Stimulated activated CD4-positive, alpha-beta T cell treated with anti-CD3 and anti-CD28 coated beads, Interleukin-15, amount 100 ng/mL, for 24 hours (primary cell): ENCODE measurements around the gene PPP1R2.
"Not testable (repeated sequence)": the region's sequence is repeated elsewhere in the genome, so short reads cannot be mapped to it uniquely, and the experiment has no call there.

Source experiments
- DNase-seq: peaks from one replicate; pipeline ENCODE4 v3.0.0-alpha.2; 2020

Gene PPP1R2

GRCh38 chr3:195535293-195535692 lies 7.8 kb downstream of the PPP1R2 start:
- no peak for DNase-seq

- DNase-seq: no peak
Observed at GRCh38 chr3:195532834-195533233, 10.3 kb downstream of the PPP1R2 start.

- DNase-seq: no peak
Observed at GRCh38 chr3:195532345-195532744, 10.8 kb downstream of the PPP1R2 start.

GRCh38 chr3:195531683-195532082 lies 11.4 kb downstream of the PPP1R2 start:
- DNase-seq: no peak

GRCh38 chr3:195526492-195526891 lies 16.6 kb downstream of the PPP1R2 start:
- no peak for DNase-seq

- peak; percentile 56 for DNase-seq
Observed at GRCh38 chr3:195524171-195524896, 18.8 kb downstream of the PPP1R2 start.

GRCh38 chr3:195522254-195523023 lies 20.7 kb downstream of the PPP1R2 start:
- no peak for DNase-seq

- DNase-seq: no peak
Observed at GRCh38 chr3:195517030-195517429, 26.1 kb downstream of the PPP1R2 start.

- DNase-seq: not testable (repeated sequence)
Observed at GRCh38 chr3:195514610-195515235, 28.4 kb downstream of the PPP1R2 start.

- DNase-seq: no peak
Observed at GRCh38 chr3:195512798-195513345, 30.3 kb downstream of the PPP1R2 start.

- DNase-seq: no peak
Observed at GRCh38 chr3:195511136-195511535, 32.0 kb downstream of the PPP1R2 start.

GRCh38 chr3:195508185-195508584 lies 34.9 kb downstream of the PPP1R2 start:
- no peak for DNase-seq

GRCh38 chr3:195475614-195476013 lies 67.5 kb downstream of the PPP1R2 start:
- no peak for DNase-seq

GRCh38 chr3:195475116-195475515 lies 68.0 kb downstream of the PPP1R2 start:
- not testable (repeated sequence) for DNase-seq

GRCh38 chr3:195468841-195469240 lies 74.3 kb downstream of the PPP1R2 start:
- DNase-seq: no peak

- no peak for DNase-seq
Observed at GRCh38 chr3:195468391-195468776, 74.7 kb downstream of the PPP1R2 start.

- no peak for DNase-seq
Observed at GRCh38 chr3:195467641-195468390, 75.3 kb downstream of the PPP1R2 start.

GRCh38 chr3:195466251-195466650 lies 76.9 kb downstream of the PPP1R2 start:
- DNase-seq: no peak
